ENCODE data around the gene LRRC18. TPM values are rescaled to one million over a fixed set of nuclear protein-coding genes. Genes with fewer than 3 reads are reported as not detected.

Gene LRRC18
- total and polyA plus RNA-seq, 12 donors = not detected

DNA sequence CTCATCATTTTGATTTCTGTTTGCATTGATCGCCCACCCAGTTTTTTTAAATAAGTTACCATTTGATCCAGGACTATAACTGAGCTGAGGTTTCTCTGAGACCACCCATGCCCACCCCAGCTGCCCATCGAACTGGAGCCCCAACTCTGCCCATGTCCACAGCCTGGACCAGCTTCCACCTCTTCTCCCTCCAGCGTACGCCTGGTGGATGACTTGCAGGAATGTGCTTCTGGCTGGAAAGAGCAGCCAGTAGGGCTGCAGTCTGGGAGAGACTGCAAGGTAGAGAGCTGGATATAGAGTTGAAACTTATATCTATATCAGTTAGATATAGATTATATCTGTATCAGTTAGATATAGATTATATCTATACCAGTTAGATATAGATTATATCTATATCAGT, 25.8 kb upstream of the LRRC18 start:
- Histone ChIP-seq H3K27ac (no peak overlapping the region), H3K4me1 (replicated peaks in 1 of 2) (no peaks in the 10 kb centered on the region), H3K9me3 (replicated peaks in 1 of 3) (no peaks in the 10 kb centered on the region), H3K4me3 (no peak overlapping the region), H3K27me3 (no peaks in the 10 kb centered on the region), H3K36me3 (replicated peaks in 1 of 2) (no peaks in the 10 kb centered on the region)
- 86 to 94% (median 89%) methylated on average over 4 of the region's 4 CpGs for WGBS, 4 donors
- intact Hi-C loops (cut with DNase I) = no loop called here
- no peak for DNase-seq
- TF ChIP-seq, protein P1, sequence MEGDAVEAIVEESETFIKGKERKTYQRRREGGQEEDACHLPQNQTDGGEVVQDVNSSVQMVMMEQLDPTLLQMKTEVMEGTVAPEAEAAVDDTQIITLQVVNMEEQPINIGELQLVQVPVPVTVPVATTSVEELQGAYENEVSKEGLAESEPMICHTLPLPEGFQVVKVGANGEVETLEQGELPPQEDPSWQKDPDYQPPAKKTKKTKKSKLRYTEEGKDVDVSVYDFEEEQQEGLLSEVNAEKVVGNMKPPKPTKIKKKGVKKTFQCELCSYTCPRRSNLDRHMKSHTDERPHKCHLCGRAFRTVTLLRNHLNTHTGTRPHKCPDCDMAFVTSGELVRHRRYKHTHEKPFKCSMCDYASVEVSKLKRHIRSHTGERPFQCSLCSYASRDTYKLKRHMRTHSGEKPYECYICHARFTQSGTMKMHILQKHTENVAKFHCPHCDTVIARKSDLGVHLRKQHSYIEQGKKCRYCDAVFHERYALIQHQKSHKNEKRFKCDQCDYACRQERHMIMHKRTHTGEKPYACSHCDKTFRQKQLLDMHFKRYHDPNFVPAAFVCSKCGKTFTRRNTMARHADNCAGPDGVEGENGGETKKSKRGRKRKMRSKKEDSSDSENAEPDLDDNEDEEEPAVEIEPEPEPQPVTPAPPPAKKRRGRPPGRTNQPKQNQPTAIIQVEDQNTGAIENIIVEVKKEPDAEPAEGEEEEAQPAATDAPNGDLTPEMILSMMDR (IDR thresholded peaks at IDR 0.05) = no peak
- TF ChIP-seq POLR2A (IDR thresholded peaks at IDR 0.05) = no peak

DNA sequence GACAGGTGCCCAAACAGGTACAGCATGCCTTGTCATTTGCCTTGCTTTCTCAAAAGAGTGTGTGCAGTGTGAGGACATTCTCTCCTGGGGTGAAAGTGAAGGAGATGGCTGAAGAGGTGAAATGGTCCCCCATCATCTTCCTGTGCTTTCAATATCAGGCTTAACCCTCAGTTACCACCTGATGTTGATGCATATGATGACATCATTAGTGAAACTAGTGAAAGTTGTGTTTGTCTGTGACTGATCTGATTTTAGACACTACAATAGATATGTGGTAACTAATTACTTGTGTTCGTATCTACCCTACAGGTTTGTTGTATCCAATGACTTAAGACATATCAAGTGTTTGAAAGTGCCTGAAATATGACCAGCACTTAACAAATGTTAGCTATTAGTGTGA, 24.4 kb upstream of the LRRC18 start:
- no peak for DNase-seq

DNA sequence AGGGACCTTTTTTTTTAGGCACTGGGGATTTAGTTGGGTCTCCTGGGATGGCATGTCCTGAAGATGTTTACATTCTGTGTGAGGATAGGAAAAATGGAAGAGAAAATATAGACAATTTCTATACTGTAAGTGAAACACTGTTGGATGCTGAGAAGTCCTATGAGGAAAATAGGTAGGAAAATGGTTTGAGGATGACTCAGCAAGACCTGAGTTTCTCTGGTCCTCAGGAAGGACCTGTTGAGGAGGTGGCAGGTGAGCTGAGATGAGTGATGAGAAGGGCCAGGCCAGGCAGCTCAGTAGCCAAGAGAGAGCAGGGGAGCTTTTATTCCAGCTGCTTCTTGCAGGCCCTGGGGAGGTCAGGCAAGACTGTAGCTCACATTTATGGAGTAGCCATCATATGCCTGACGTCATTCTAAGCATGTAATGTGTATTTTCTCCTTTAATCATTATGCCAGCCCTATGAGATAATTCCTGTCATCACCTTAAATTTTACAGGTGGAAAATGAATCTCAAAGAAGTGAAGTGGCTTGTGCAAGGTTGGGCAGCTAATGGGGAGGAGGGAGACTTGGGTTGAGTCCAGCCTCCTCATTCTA, 19.1 kb upstream of the LRRC18 start:
- no peak overlapping the region for H3K27ac ChIP-seq
- WGBS, 4 donors = 71 to 90% (median 82%) methylated on average over 1 of the region's 1 CpG
- no peak for DNase-seq

More for the DNA sequence above, 24.4 kb upstream of the LRRC18 start:
- Histone ChIP-seq H3K9me3 (replicated peaks in 1 of 3) (no peaks in the 10 kb centered on the region), H3K4me1 (replicated peaks in 1 of 2) (no peaks in the 10 kb centered on the region), H3K27ac (no peak overlapping the region), H3K36me3 (replicated peaks in 1 of 2) (no peaks in the 10 kb centered on the region), H3K27me3 (no peaks in the 10 kb centered on the region), H3K4me3 (no peak overlapping the region)
- intact Hi-C loops (cut with DNase I) = no loop called here
- TF ChIP-seq POLR2A (IDR thresholded peaks at IDR 0.05) = no peak
- TF ChIP-seq, protein P1 (IDR thresholded peaks at IDR 0.05) = no peak
- WGBS, 4 donors = 86 to 95% (median 90%) methylated on average over 1 of the region's 1 CpG

DNA sequence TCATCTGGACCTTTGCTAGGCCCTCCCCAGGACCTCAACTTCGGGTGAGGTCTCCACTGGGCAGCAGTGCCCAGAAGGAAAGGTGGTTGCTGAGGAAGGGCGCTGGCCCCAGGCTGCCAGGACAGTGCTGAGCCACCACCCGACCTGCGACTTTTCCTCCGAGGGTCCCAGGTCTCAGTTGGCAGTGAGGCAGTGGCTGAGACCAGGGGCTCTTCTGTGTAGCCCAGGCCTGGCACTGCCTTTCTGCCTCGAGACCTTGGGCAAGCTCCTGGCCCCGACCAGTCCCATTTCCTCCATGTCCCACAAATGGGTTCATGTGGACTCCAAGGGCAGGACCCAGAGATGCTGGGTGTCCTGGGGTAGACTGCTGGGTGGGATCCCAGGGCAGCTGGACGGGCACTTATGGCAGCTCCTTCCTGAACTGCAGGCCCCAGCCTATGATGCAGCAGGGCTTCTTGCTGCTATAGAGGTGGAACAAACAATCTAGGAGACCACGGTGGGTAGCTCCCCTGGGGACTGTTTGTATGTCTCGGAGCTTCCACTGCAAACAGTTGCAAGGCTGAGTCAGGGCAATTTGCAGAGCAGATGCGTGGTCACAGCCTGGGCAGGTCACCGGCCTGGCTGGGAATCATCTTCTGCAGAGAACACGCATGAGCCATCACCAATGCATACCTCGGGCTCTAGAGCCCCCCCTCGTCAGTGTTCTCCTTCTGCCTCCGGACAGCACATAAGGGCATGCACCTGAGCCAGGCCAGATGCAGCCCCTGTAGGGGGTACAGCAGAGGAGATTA, 17.9 kb upstream of the LRRC18 start:
- 89 to 94% (median 93%) methylated on average over 8 to 16 of the region's 16 CpGs for WGBS, 4 donors
- no peak overlapping the region for H3K4me3 ChIP-seq
- H3K9me3 ChIP-seq (replicated peaks in 1 of 3) = no peaks in the 10 kb centered on the region
- TF ChIP-seq, protein P1 (IDR thresholded peaks at IDR 0.05) = no peak
- no peak for TF ChIP-seq POLR2A (IDR thresholded peaks at IDR 0.05)
- DNase-seq = no peak
- H3K27me3 ChIP-seq = no peaks in the 10 kb centered on the region
- no peak overlapping the region for H3K27ac ChIP-seq
- intact Hi-C loops (cut with DNase I) = no loop called here
- H3K36me3 ChIP-seq (replicated peaks in 1 of 2) = no peaks in the 10 kb centered on the region
- H3K4me1 ChIP-seq (replicated peaks in 1 of 2) = no peaks in the 10 kb centered on the region

More for the DNA sequence above, 19.1 kb upstream of the LRRC18 start:
- no peak for TF ChIP-seq POLR2A (IDR thresholded peaks at IDR 0.05)
- TF ChIP-seq, protein P1 (IDR thresholded peaks at IDR 0.05) = no peak
- intact Hi-C loops (cut with DNase I) = no loop called here
- Histone ChIP-seq H3K27me3 (no peaks in the 10 kb centered on the region), H3K9me3 (replicated peaks in 1 of 3) (no peaks in the 10 kb centered on the region), H3K4me3 (no peak overlapping the region), H3K36me3 (replicated peaks in 1 of 2) (no peaks in the 10 kb centered on the region), H3K4me1 (replicated peaks in 1 of 2) (no peaks in the 10 kb centered on the region)

Data from adrenal gland (tissue), 12 donors.